Keratinocyte (primary cell): ENCODE data around the gene SYNE2. TPM values are rescaled to one million over a fixed set of nuclear protein-coding genes. Genes with fewer than 3 reads are reported as not detected.
A peak's percentile ranks its signal among the peaks of the same experiment; 100 is the strongest.

Experiments
- DNase-seq: peaks from one replicate; pipeline ENCODE4 v3.0.0-alpha.2; 2011; ENCODE audit warnings: low read depth, missing footprints, low spot score
- FAIRE-seq: peaks from 2 replicates; lab custom pipeline; 2011; peaks lifted over from hg19 to GRCh38; lab: Jason Lieb, UNC
- H2AFZ ChIP-seq: 2 replicates; pipeline ENCODE4 v1.6.0; 2012; ENCODE audit warnings: low read length, control low read depth, inconsistent platforms; ENCODE audit not compliant: control insufficient read depth
- H3K27ac ChIP-seq: 2 replicates; pipeline ENCODE4 v1.5.1; 2011; ENCODE audit warnings: low read length; ENCODE audit not compliant: control insufficient read depth, insufficient read depth
- H3K27me3 ChIP-seq: 3 replicates; pipeline ENCODE4 v1.6.0; 2011; ENCODE audit warnings: low read length; ENCODE audit not compliant: control insufficient read depth, insufficient read depth; ENCODE audit errors: extremely low read depth
- H3K36me3 ChIP-seq, 2 experiments: 2 replicates in 1 of 2; 3 replicates in 1 of 2; pipeline ENCODE4 v1.5.1; 2011; ENCODE audit warnings: low read length in 2 of 2, mild to moderate bottlenecking in 1 of 2; ENCODE audit not compliant: control insufficient read depth in 2 of 2, insufficient read depth in 2 of 2; ENCODE audit errors: extremely low read depth in 1 of 2
- H3K4me1 ChIP-seq: 3 replicates; pipeline ENCODE4 v1.5.1; 2011; ENCODE audit warnings: low read length; ENCODE audit not compliant: control insufficient read depth, insufficient read depth; ENCODE audit errors: extremely low read depth
- H3K4me2 ChIP-seq: 3 replicates; pipeline ENCODE4 v1.6.0; 2011; ENCODE audit warnings: low read depth, low read length; ENCODE audit not compliant: control insufficient read depth, insufficient read depth; ENCODE audit errors: extremely low read depth
- H3K4me3 ChIP-seq, 3 experiments: fragments of 200-600 bp in 1 of 3; sonication (generic) in 1 of 3; 2 replicates in 2 of 3; 3 replicates in 1 of 3; pipeline ENCODE4 v1.5.1; 2011 to 2016; ENCODE audit warnings: low read length in 3 of 3, mild to moderate bottlenecking in 3 of 3, control low read depth in 2 of 3, inconsistent platforms in 1 of 3, low read depth in 1 of 3, mixed read lengths in 1 of 3, mixed run types in 1 of 3, moderate library complexity in 1 of 3; ENCODE audit not compliant: control insufficient read depth in 2 of 3, insufficient read depth in 2 of 3; ENCODE audit errors: extremely low read depth in 1 of 3
- H3K79me2 ChIP-seq: 2 replicates; pipeline ENCODE4 v1.6.0; 2012; ENCODE audit warnings: low read length; ENCODE audit not compliant: control insufficient read depth, insufficient read depth
- H3K9ac ChIP-seq: 3 replicates; pipeline ENCODE4 v1.6.0; 2011; ENCODE audit warnings: low read length; ENCODE audit not compliant: control insufficient read depth, insufficient read depth; ENCODE audit errors: extremely low read depth
- H3K9me1 ChIP-seq: 3 replicates; pipeline ENCODE4 v1.6.0; 2011; ENCODE audit warnings: low read length; ENCODE audit not compliant: control insufficient read depth, insufficient read depth; ENCODE audit errors: extremely low read depth
- H3K9me3 ChIP-seq: 2 replicates; pipeline ENCODE4 v1.5.1; 2012; ENCODE audit warnings: low read depth, low read length; ENCODE audit not compliant: control insufficient read depth
- H4K20me1 ChIP-seq: 3 replicates; pipeline ENCODE4 v1.6.0; 2011; ENCODE audit warnings: low read length; ENCODE audit not compliant: control insufficient read depth, insufficient read depth; ENCODE audit errors: extremely low read depth
- EZH2 ChIP-seq: IDR thresholded peaks from one replicate; pipeline ENCODE4 v1.6.1; 2012; ENCODE audit warnings: inconsistent platforms, mild to moderate bottlenecking, low read length, moderate library complexity
- dilution Hi-C: fragments of 300-500 bp; cut with MboI; formaldehyde crosslinking; loops from one replicate; pipeline ENCODE4 v1.7.0; 2020; ENCODE audit warnings: low sequenced_read_pairs; ENCODE audit not compliant: extremely low pct_ligation_motif_present
- polyA plus RNA-seq, 5 experiments: library from polyadenylated mRNA; depleted of rRNA in 3 of 5; stranded (reverse) in 3 of 5; stranded (forward) in 1 of 5; unstranded in 1 of 5; fragments of >200 nt; gene quantifications; 1 replicate in 1 of 5; 2 replicates in 3 of 5; 3 replicates in 1 of 5; pipeline versions ENCODE4 v1.2.1 to v1.2.3, GENCODE V29; 2011 to 2012; ENCODE audit warnings: missing spikeins in 2 of 5, low read depth in 1 of 5, low replicate concordance in 1 of 5
- TF ChIP-seq, protein P1 (sequence below), 3 experiments: IDR thresholded peaks in 1 of 3; conservative IDR thresholded peaks in 1 of 3; optimal IDR thresholded peaks in 1 of 3; 2 replicates in 2 of 3; 3 replicates in 1 of 3; pipeline versions ENCODE3 to v1.5.1; 2011; ENCODE audit warnings: low read length in 3 of 3, mild to moderate bottlenecking in 3 of 3, moderate library complexity in 2 of 3, control low read depth in 1 of 3, inconsistent platforms in 1 of 3; ENCODE audit not compliant: insufficient read depth in 2 of 3; ENCODE audit errors: extremely low read depth in 1 of 3

Gene SYNE2
- polyA plus RNA-seq, 1 donor (not counting 4 experiments of a cell fraction or from before 2014, with no cell fraction given) = 9.9 TPM

DNA sequence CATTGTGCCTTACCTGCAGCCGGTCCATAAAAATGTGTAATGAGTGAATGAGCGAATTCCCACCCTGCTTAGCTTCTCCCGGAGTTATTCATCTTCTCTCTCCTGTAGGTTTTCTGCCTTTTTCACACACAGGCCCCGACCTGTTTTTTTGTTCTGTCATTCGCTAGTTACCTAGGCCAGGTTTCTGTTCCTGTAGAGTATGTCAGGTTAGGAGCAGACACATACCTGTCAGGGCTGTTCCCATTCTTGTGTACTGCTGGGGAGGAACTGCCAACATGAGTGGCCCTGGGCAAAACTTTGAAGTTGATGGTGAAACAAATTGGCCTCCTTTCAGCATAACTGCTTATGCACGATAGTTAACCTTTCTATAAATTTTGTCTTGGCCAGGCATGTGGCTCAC, 140.1 kb downstream of the SYNE2 start:
- no peaks in the 10 kb centered on the region for H3K9me1 ChIP-seq
- peaks cover 18% of the 10 kb centered on the region for H3K4me1 ChIP-seq
- H2AFZ ChIP-seq = peak overlapping the region; percentile 48
- dilution Hi-C loops = no loop called here
- no peaks in the 10 kb centered on the region for H3K36me3 ChIP-seq
- H3K4me2 ChIP-seq = peak overlapping the region; percentile 77
- FAIRE-seq (peak; percentile 92), DNase-seq (peak; percentile 61)
- peak overlapping the region; percentile 26 for H3K9ac ChIP-seq
- no peaks in the 10 kb centered on the region for H4K20me1 ChIP-seq
- H3K9me3 ChIP-seq = no peaks in the 10 kb centered on the region
- H3K4me3 ChIP-seq = peak overlapping the region in 2 of 3 experiments; percentile 6 to 37
- peak overlapping the region; percentile 62 for H3K27ac ChIP-seq
- TF ChIP-seq, protein P1, sequence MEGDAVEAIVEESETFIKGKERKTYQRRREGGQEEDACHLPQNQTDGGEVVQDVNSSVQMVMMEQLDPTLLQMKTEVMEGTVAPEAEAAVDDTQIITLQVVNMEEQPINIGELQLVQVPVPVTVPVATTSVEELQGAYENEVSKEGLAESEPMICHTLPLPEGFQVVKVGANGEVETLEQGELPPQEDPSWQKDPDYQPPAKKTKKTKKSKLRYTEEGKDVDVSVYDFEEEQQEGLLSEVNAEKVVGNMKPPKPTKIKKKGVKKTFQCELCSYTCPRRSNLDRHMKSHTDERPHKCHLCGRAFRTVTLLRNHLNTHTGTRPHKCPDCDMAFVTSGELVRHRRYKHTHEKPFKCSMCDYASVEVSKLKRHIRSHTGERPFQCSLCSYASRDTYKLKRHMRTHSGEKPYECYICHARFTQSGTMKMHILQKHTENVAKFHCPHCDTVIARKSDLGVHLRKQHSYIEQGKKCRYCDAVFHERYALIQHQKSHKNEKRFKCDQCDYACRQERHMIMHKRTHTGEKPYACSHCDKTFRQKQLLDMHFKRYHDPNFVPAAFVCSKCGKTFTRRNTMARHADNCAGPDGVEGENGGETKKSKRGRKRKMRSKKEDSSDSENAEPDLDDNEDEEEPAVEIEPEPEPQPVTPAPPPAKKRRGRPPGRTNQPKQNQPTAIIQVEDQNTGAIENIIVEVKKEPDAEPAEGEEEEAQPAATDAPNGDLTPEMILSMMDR (optimal IDR thresholded peaks at IDR 0.05 in 1 of 3, IDR thresholded peaks at IDR 0.05 in 1 of 3, conservative IDR thresholded peaks at IDR 0.05 in 1 of 3; ENCODE audit: extremely low read depth in 1 of 3, insufficient read depth in 2 of 3, low read length in 3 of 3) = no peak
- no peak for TF ChIP-seq EZH2
- H3K79me2 ChIP-seq = no peaks in the 10 kb centered on the region
- no peaks in the 10 kb centered on the region for H3K27me3 ChIP-seq

DNA sequence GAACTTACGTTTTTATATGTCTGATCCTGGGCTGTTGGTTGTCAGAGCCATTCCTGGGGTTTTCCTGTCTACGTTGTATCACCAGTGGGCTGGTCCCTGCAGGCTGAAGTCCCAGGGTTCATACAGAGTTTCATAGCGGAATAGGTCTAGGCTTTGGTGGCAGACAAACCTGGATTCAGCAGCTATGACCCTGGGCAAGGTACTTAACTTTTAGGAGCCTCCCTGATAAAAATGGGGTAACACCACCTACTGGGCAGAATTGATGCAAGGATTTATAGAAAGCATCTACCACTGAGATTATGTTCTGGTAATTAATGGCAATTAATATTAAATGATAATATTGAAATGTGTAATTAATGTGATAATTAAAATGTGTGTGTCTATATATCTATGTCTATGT, 141.2 kb downstream of the SYNE2 start:
- Histone ChIP-seq H3K9ac (no peak overlapping the region), H3K4me2 (no peak overlapping the region), H3K79me2 (no peaks in the 10 kb centered on the region), H2AFZ (no peak overlapping the region), H3K4me3 (no peak overlapping the region), H3K4me1 (peaks cover 18% of the 10 kb centered on the region), H4K20me1 (no peaks in the 10 kb centered on the region), H3K27me3 (no peaks in the 10 kb centered on the region), H3K27ac (no peak overlapping the region), H3K9me3 (no peaks in the 10 kb centered on the region), H3K36me3 (no peaks in the 10 kb centered on the region), H3K9me1 (no peaks in the 10 kb centered on the region)
- FAIRE-seq (peak; percentile 49), DNase-seq (peak; percentile 17)
- dilution Hi-C loops = no loop called here
- TF ChIP-seq, protein P1 (optimal IDR thresholded peaks at IDR 0.05 in 1 of 3, IDR thresholded peaks at IDR 0.05 in 1 of 3, conservative IDR thresholded peaks at IDR 0.05 in 1 of 3; ENCODE audit: extremely low read depth in 1 of 3, insufficient read depth in 2 of 3, low read length in 3 of 3) = peak; percentile 20 to 54 (median 27)
- TF ChIP-seq EZH2 = no peak
